Endothelial cell of umbilical vein (primary cell): ENCODE measurements around the gene PRKAG2.

Experiments used
- CTCF ChIP-seq, 2 donors: IDR thresholded peaks; 1 replicate in 1 of 2; 2 replicates in 1 of 2; pipeline ENCODE4 v1.5.1; 2011; ENCODE audit warnings: low read length in 2 of 2, mild to moderate bottlenecking in 2 of 2, moderate library complexity in 2 of 2, control low read depth in 1 of 2, inconsistent platforms in 1 of 2, low read depth in 1 of 2; ENCODE audit not compliant: insufficient read depth in 1 of 2; ENCODE audit errors: extremely low read depth in 1 of 2
- EZH2 ChIP-seq: IDR thresholded peaks from 2 replicates; pipeline ENCODE4 v1.6.1; 2012; ENCODE audit warnings: borderline replicate concordance, low read depth, mild to moderate bottlenecking, moderate library complexity, low read length, inconsistent platforms; ENCODE audit not compliant: severe bottlenecking
- FOS ChIP-seq: IDR thresholded peaks from 2 replicates; pipeline ENCODE4 v1.6.1; 2011; ENCODE audit warnings: mild to moderate bottlenecking, low read length, moderate library complexity, borderline replicate concordance; ENCODE audit not compliant: insufficient read depth
- GATA2 ChIP-seq: IDR thresholded peaks from 2 replicates; pipeline ENCODE4 v1.7.0; 2011; ENCODE audit warnings: low read depth, mild to moderate bottlenecking, moderate library complexity, mixed read lengths, low read length; ENCODE audit not compliant: insufficient read length, insufficient read depth
- JUN ChIP-seq: IDR thresholded peaks from 2 replicates; pipeline ENCODE4 v1.6.1; 2011; ENCODE audit warnings: borderline replicate concordance, low read depth; ENCODE audit not compliant: insufficient read length, insufficient read depth
- MYC ChIP-seq: IDR thresholded peaks from one replicate; pipeline ENCODE4 v1.6.1; 2011; ENCODE audit warnings: mild to moderate bottlenecking, low read depth, low read length
- POLR2A ChIP-seq: IDR thresholded peaks from 2 replicates; pipeline ENCODE4 v1.6.1; 2012; ENCODE audit warnings: low read depth, mild to moderate bottlenecking, control low read depth, low read length
- POLR2AphosphoS5 ChIP-seq: IDR thresholded peaks from 2 replicates; pipeline ENCODE4 v1.6.1; 2012; ENCODE audit warnings: low read depth, mild to moderate bottlenecking, control low read depth, low read length, moderate library complexity; ENCODE audit not compliant: insufficient read depth
- TF ChIP-seq, protein P1 (sequence below): IDR thresholded peaks from 2 replicates; pipeline ENCODE4 v1.6.1; 2011; ENCODE audit not compliant: insufficient read depth, insufficient read length

- no peak for TF ChIP-seq CTCF (IDR thresholded peaks at IDR 0.05; ENCODE audit: extremely low read depth in 1 of 2, insufficient read depth in 1 of 2, low read depth in 1 of 2, low read length in 2 of 2)
- no peak for TF ChIP-seq POLR2A
- TF ChIP-seq EZH2 = no peak
- TF ChIP-seq, protein P1, sequence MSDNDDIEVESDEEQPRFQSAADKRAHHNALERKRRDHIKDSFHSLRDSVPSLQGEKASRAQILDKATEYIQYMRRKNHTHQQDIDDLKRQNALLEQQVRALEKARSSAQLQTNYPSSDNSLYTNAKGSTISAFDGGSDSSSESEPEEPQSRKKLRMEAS = no peak
- TF ChIP-seq FOS = no peak
- no peak for TF ChIP-seq GATA2
- no peak for TF ChIP-seq POLR2AphosphoS5
- no peak for TF ChIP-seq JUN
- no peak for TF ChIP-seq MYC
Observed at GRCh38 chr7:151696721-151697514, 180.0 kb downstream of the PRKAG2 start.
